H9 (cell line): Measurements from ENCODE around the gene VASN. TPM values are rescaled to one million over a fixed set of nuclear protein-coding genes. Genes with fewer than 3 reads are reported as not detected.

ENCODE experiments used
- DNase-seq: peaks from one replicate; pipeline ENCODE4 v3.0.0-alpha.2; 2017
- H2AFZ ChIP-seq: one replicate; pipeline ENCODE4 v1.6.1; 2013; ENCODE audit warnings: mild to moderate bottlenecking, low read length, control low read depth, moderate library complexity
- H2AK5ac ChIP-seq: 2 replicates; pipeline ENCODE4 v1.6.1; 2013; ENCODE audit warnings: low read length, control low read depth, mixed read lengths; ENCODE audit not compliant: insufficient read length
- H2BK120ac ChIP-seq: one replicate; pipeline ENCODE4 v1.6.1; 2013; ENCODE audit warnings: low read depth, mild to moderate bottlenecking, low read length, control low read depth, inconsistent platforms; ENCODE audit not compliant: poor library complexity, severe bottlenecking
- H2BK12ac ChIP-seq: 2 replicates; pipeline ENCODE4 v1.6.1; 2013; ENCODE audit warnings: low read length, control low read depth, mixed read lengths, low read depth; ENCODE audit not compliant: insufficient read length
- H2BK15ac ChIP-seq: 2 replicates; pipeline ENCODE4 v1.6.1; 2013; ENCODE audit warnings: low read depth, low read length, control low read depth
- H2BK20ac ChIP-seq: one replicate; pipeline ENCODE4 v1.6.1; 2013; ENCODE audit warnings: low read depth, mild to moderate bottlenecking, low read length, control low read depth, inconsistent platforms; ENCODE audit not compliant: poor library complexity, severe bottlenecking
- H2BK5ac ChIP-seq: 2 replicates; pipeline ENCODE4 v1.6.1; 2013; ENCODE audit warnings: low read length, control low read depth, mixed read lengths; ENCODE audit not compliant: insufficient read length
- H3K14ac ChIP-seq: 2 replicates; pipeline ENCODE4 v1.6.1; 2013; ENCODE audit warnings: low read length, control low read depth; ENCODE audit not compliant: insufficient read depth
- H3K18ac ChIP-seq: 2 replicates; pipeline ENCODE4 v1.6.1; 2013; ENCODE audit warnings: low read depth, mild to moderate bottlenecking, mixed read lengths, low read length, control low read depth; ENCODE audit not compliant: insufficient read length
- H3K23ac ChIP-seq: 2 replicates; pipeline ENCODE4 v1.6.1; 2013; ENCODE audit warnings: low read length, control low read depth, mixed read lengths, low read depth; ENCODE audit not compliant: insufficient read length
- H3K23me2 ChIP-seq: 2 replicates; pipeline ENCODE4 v1.6.1; 2013; ENCODE audit warnings: low read depth, mild to moderate bottlenecking, mixed read lengths, low read length, control low read depth; ENCODE audit not compliant: insufficient read length, poor library complexity, severe bottlenecking
- H3K27ac ChIP-seq: 2 replicates; pipeline ENCODE4 v1.5.1; 2013; ENCODE audit warnings: low read length, control low read depth, mixed read lengths, low read depth; ENCODE audit not compliant: insufficient read length
- H3K27me3 ChIP-seq: 2 replicates; pipeline ENCODE4 v1.6.1; 2013; ENCODE audit warnings: low read length, control low read depth, inconsistent platforms; ENCODE audit not compliant: insufficient read depth
- H3K4ac ChIP-seq: 2 replicates; pipeline ENCODE4 v1.6.1; 2013; ENCODE audit warnings: low read depth, mild to moderate bottlenecking, control low read depth, inconsistent platforms, low read length, moderate library complexity
- H3K4me1 ChIP-seq: 2 replicates; pipeline ENCODE4 v1.6.1; 2013; ENCODE audit warnings: low read length, control low read depth, inconsistent platforms; ENCODE audit not compliant: insufficient read depth
- H3K4me2 ChIP-seq: 2 replicates; pipeline ENCODE4 v1.6.1; 2013; ENCODE audit warnings: low read length, control low read depth, mixed read lengths; ENCODE audit not compliant: insufficient read length, insufficient read depth
- H3K56ac ChIP-seq: 2 replicates; pipeline ENCODE4 v1.6.1; 2013; ENCODE audit warnings: low read depth, mild to moderate bottlenecking, mixed read lengths, low read length, control low read depth; ENCODE audit not compliant: insufficient read length
- H3K79me1 ChIP-seq: 2 replicates; pipeline ENCODE4 v1.6.1; 2013; ENCODE audit warnings: low read depth, mild to moderate bottlenecking, moderate library complexity, low read length, control low read depth, inconsistent platforms; ENCODE audit not compliant: insufficient read depth, poor library complexity, severe bottlenecking
- H3K79me2 ChIP-seq: 2 replicates; pipeline ENCODE4 v1.6.1; 2013; ENCODE audit warnings: low read length, control low read depth, inconsistent platforms; ENCODE audit not compliant: insufficient read depth
- H3K9ac ChIP-seq: 2 replicates; pipeline ENCODE4 v1.6.1; 2013; ENCODE audit warnings: low read length, control low read depth, mixed read lengths; ENCODE audit not compliant: insufficient read length; ENCODE audit errors: extremely low read depth
- H3K9me3 ChIP-seq: one replicate; pipeline ENCODE4 v1.6.1; 2013; ENCODE audit warnings: low read depth, low read length, inconsistent platforms; ENCODE audit not compliant: control insufficient read depth
- H3T11ph ChIP-seq: one replicate; pipeline ENCODE4 v1.6.1; 2013; ENCODE audit warnings: mild to moderate bottlenecking, low read length, control low read depth, inconsistent platforms
- H4K20me1 ChIP-seq: one replicate; pipeline ENCODE4 v1.6.1; 2013; ENCODE audit not compliant: control insufficient read depth, insufficient read length, insufficient read depth
- H4K5ac ChIP-seq: 2 replicates; pipeline ENCODE4 v1.6.1; 2013; ENCODE audit warnings: low read depth, mild to moderate bottlenecking, mixed read lengths, low read length, control low read depth; ENCODE audit not compliant: insufficient read length
- H4K8ac ChIP-seq: replicated peaks from 2 replicates; pipeline ENCODE4 v1.6.1; 2013; ENCODE audit warnings: low read length, control low read depth, mixed read lengths, low read depth; ENCODE audit not compliant: insufficient read length
- H4K91ac ChIP-seq: 2 replicates; pipeline ENCODE4 v1.6.1; 2013; ENCODE audit warnings: low read depth, mild to moderate bottlenecking, moderate library complexity, mixed read lengths, low read length, control low read depth; ENCODE audit not compliant: insufficient read length
- H3K27ac Mint-ChIP-seq, 3 experiments: 2 replicates in 2 of 3; 3 replicates in 1 of 3; pipeline ENCODE4 v1.8.0; 2020 to 2021; ENCODE audit warnings: mixed read lengths in 3 of 3, mild to moderate bottlenecking in 1 of 3, moderate library complexity in 1 of 3
- H3K27me3 Mint-ChIP-seq: 2 replicates; pipeline ENCODE4 v1.8.0; 2021; ENCODE audit warnings: low read depth, mild to moderate bottlenecking, moderate library complexity, mixed read lengths
- H3K36me3 Mint-ChIP-seq, 3 experiments: 2 replicates in 2 of 3; 3 replicates in 1 of 3; pipeline ENCODE4 v1.8.0; 2020 to 2021; ENCODE audit warnings: low read depth in 3 of 3, mixed read lengths in 3 of 3; ENCODE audit not compliant: insufficient read depth in 1 of 3
- H3K4me1 Mint-ChIP-seq, 2 experiments: 2 replicates each; pipeline ENCODE4 v1.8.0; 2020; ENCODE audit warnings: mixed read lengths in 2 of 2
- H3K4me3 Mint-ChIP-seq, 2 experiments: 2 replicates in 1 of 2; 3 replicates in 1 of 2; pipeline ENCODE4 v1.8.0; 2020 to 2021; ENCODE audit warnings: mild to moderate bottlenecking in 2 of 2, mixed read lengths in 2 of 2, moderate library complexity in 1 of 2
- H3K9me3 Mint-ChIP-seq, 2 experiments: 2 replicates in 1 of 2; 3 replicates in 1 of 2; pipeline ENCODE4 v1.8.0; 2020; ENCODE audit warnings: mild to moderate bottlenecking in 2 of 2, mixed read lengths in 2 of 2, moderate library complexity in 1 of 2
- WGBS: extraction: QIAGEN DNeasy Blood & Tissue Kit; methylation state at CpG from one replicate; pipeline ENCODE4 v1.1.7; 2013; ENCODE audit warnings: missing lambda C conversion rate, low lambda C conversion rate, mixed read lengths; ENCODE audit not compliant: insufficient read length; ENCODE audit errors: extremely low coverage; 5-methylcytosine and 5-hydroxymethylcytosine counted together
- total RNA-seq: library from RNA; stranded (reverse); gene quantifications from 2 replicates; pipeline ENCODE4 v1.2.1, GENCODE V29; 2021
- TF ChIP-seq, protein P1 (sequence below): fragments of 200-600 bp; sonication (generic); conservative IDR thresholded peaks from 3 replicates; pipeline ENCODE4 v1.8.0; 2021; ENCODE audit warnings: antibody characterized with exemption, mild to moderate bottlenecking

VASN gene
- total RNA-seq, 1 experiment from 2014 or later = 11.0 TPM

DNA sequence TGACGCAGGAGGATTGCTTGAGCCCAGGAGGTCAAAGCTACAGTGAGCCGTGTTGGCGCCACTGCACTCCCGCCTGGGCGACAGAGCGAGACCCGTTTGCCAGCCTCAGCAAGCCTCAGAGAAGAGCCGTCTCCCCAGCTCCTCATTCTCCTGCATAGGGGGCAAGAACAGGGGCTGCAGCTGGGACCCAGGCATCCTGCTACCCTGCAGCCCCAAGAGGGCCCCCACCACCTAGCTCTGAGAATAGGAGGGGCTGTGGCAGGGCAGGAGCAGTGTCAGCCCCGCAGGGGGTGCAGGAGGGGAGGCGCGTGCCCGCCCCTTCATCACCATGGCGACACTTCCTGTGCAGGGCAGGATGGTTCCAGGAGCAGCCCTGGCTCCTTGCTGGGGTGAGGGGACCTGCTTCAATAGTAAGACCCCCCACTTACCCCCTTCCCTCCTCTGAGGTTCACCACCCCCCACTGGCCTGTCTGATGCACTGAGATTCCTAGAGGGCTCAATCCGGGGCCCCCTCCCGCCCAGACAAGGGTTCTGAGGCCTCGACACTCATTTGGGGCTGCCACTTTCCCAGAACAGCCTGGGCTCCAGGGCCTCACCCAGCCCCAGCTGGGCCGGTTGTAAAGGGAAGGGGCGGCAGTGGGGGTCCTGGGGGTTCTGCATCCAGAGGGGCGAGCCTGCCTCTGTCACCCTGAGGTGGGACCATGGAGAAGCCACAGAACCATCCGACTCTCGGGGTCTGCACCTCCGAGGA lies 20.2 kb downstream of the VASN start:
- TF ChIP-seq, protein P1, sequence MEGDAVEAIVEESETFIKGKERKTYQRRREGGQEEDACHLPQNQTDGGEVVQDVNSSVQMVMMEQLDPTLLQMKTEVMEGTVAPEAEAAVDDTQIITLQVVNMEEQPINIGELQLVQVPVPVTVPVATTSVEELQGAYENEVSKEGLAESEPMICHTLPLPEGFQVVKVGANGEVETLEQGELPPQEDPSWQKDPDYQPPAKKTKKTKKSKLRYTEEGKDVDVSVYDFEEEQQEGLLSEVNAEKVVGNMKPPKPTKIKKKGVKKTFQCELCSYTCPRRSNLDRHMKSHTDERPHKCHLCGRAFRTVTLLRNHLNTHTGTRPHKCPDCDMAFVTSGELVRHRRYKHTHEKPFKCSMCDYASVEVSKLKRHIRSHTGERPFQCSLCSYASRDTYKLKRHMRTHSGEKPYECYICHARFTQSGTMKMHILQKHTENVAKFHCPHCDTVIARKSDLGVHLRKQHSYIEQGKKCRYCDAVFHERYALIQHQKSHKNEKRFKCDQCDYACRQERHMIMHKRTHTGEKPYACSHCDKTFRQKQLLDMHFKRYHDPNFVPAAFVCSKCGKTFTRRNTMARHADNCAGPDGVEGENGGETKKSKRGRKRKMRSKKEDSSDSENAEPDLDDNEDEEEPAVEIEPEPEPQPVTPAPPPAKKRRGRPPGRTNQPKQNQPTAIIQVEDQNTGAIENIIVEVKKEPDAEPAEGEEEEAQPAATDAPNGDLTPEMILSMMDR = no peak
- H3K27ac ChIP-seq = peak overlapping the region; percentile 83
- H3K4ac ChIP-seq = peak overlapping the region; percentile 9; the same call in 1 of the 2 replicates
- H3K9ac ChIP-seq = no peak overlapping the region
- H3K23ac ChIP-seq = no peak overlapping the region
- H2BK120ac ChIP-seq = no peak overlapping the region
- no peaks in the 10 kb centered on the region for H3K79me2 ChIP-seq
- H3K79me1 ChIP-seq = no peaks in the 10 kb centered on the region
- H3K56ac ChIP-seq = no peak overlapping the region
- H3K18ac ChIP-seq = peak overlapping the region; percentile 89
- peak overlapping the region; percentile 69 for H2BK12ac ChIP-seq
- WGBS = no CpG with 5 or more reads among the region's 22 CpGs
- H4K5ac ChIP-seq = no peak overlapping the region
- Mint-ChIP-seq H3K4me3 (peak overlapping the region in 1 of 2 experiments; percentile 56; a peak in 2 of 5 replicates), H3K27me3 (no peaks in the 10 kb centered on the region), H3K27ac (peak overlapping the region; percentile 88 to 94 (median 92); a peak in 6 of 7 replicates), H3K4me1 (peaks cover 41 to 50% of the 10 kb centered on the region in 2 experiments), H3K9me3 (no peaks in the 10 kb centered on the region), H3K36me3 (peaks cover 4 to 6% (median 5%) of the 10 kb centered on the region in 3 experiments; a peak in 3 of 7 replicates)
- no peak overlapping the region for H2BK5ac ChIP-seq
- no peak overlapping the region for H3T11ph ChIP-seq
- H2AK5ac ChIP-seq = no peak overlapping the region
- H2BK20ac ChIP-seq = no peak overlapping the region
- H2AFZ ChIP-seq = no peak overlapping the region
- no peak overlapping the region for H4K8ac ChIP-seq
- H3K27me3 ChIP-seq = no peaks in the 10 kb centered on the region
- peak overlapping the region; percentile 78; the same call in 1 of the 2 replicates for H3K14ac ChIP-seq
- H3K4me1 ChIP-seq = peaks cover 5% of the 10 kb centered on the region; the same call in 1 of the 2 replicates
- H4K20me1 ChIP-seq = no peaks in the 10 kb centered on the region
- H2BK15ac ChIP-seq = no peak overlapping the region
- no peaks in the 10 kb centered on the region for H3K23me2 ChIP-seq
- H4K91ac ChIP-seq = peak overlapping the region; percentile 88
- no peaks in the 10 kb centered on the region for H3K9me3 ChIP-seq
- no peak overlapping the region for H3K4me2 ChIP-seq
- DNase-seq = peak; percentile 82
